IMR-90 (cell line): ENCODE measurements around the gene CPLX3. TPM values are rescaled to one million over a fixed set of nuclear protein-coding genes. Genes with fewer than 3 reads are reported as not detected.

Experiments used
- ATAC-seq: fragments of 200-7000 bp; cut with Tn5 transposase; 2 replicates; pipeline ENCODE4 v1.9.1; 2020; ENCODE audit warnings: low read depth, mild to moderate bottlenecking, moderate library complexity
- BruUV-seq: library from RNA; stranded (reverse); fragments of 400-500 nt; replicated peaks from 2 replicates; lab custom pipeline; 2021; lab: Mats Ljungman, UMichigan
- CTCF ChIA-PET: fragments of 300-600 bp; formaldehyde crosslinking; extraction: SDS; loops from one replicate; lab custom pipeline; 2021; ENCODE audit warnings: antibody characterized with exemption; lab: Yijun Ruan, JAX
- POLR2A ChIA-PET: fragments of 300-600 bp; sonication (Branson Sonifier 250); formaldehyde crosslinking; loops from one replicate; lab custom pipeline; 2022; ENCODE audit warnings: antibody characterized with exemption; ENCODE audit not compliant: unreplicated experiment; lab: Charles Lee
- DNase-seq: peaks from one replicate; pipeline ENCODE4 v3.0.0; 2013
- H2AFZ ChIP-seq: replicated peaks from 2 replicates; pipeline ENCODE3; 2013; ENCODE audit warnings: low read length, mild to moderate bottlenecking; ENCODE audit not compliant: poor library complexity
- H2AK5ac ChIP-seq: 2 replicates; pipeline ENCODE4 v1.6.1; 2013; ENCODE audit warnings: low read depth, low read length, inconsistent platforms
- H2AK9ac ChIP-seq: replicated peaks from 2 replicates; pipeline ENCODE3; 2013; ENCODE audit warnings: mild to moderate bottlenecking, low read depth, low read length, moderate library complexity; ENCODE audit not compliant: poor library complexity
- H2BK120ac ChIP-seq: 2 replicates; pipeline ENCODE4 v1.6.1; 2013; ENCODE audit warnings: low read depth, low read length, inconsistent platforms
- H2BK15ac ChIP-seq: 3 replicates; pipeline ENCODE4 v1.6.1; 2013; ENCODE audit warnings: low read depth, low read length, inconsistent platforms
- H2BK20ac ChIP-seq: 2 replicates; pipeline ENCODE4 v1.6.1; 2013; ENCODE audit warnings: low read depth, mild to moderate bottlenecking, inconsistent platforms, low read length, moderate library complexity
- H2BK5ac ChIP-seq: 2 replicates; pipeline ENCODE4 v1.6.1; 2013; ENCODE audit warnings: mild to moderate bottlenecking, low read depth, low read length, inconsistent platforms; ENCODE audit not compliant: poor library complexity, severe bottlenecking
- H3K14ac ChIP-seq: replicated peaks from 2 replicates; pipeline ENCODE4 v1.6.1; 2013; ENCODE audit warnings: low read depth, low read length, inconsistent platforms
- H3K18ac ChIP-seq: 2 replicates; pipeline ENCODE4 v1.6.1; 2013; ENCODE audit warnings: low read depth, low read length, control low read depth
- H3K23ac ChIP-seq: 2 replicates; pipeline ENCODE4 v1.6.1; 2013; ENCODE audit warnings: low read depth, low read length, inconsistent platforms
- H3K27ac ChIP-seq: 2 replicates; pipeline ENCODE4 v1.5.1; 2013; ENCODE audit warnings: mild to moderate bottlenecking, control low read depth, low read length; ENCODE audit not compliant: insufficient read depth
- H3K27me3 ChIP-seq: 2 replicates; pipeline ENCODE4 v1.6.1; 2013; ENCODE audit warnings: low read length; ENCODE audit not compliant: control insufficient read depth, insufficient read depth
- H3K36me3 ChIP-seq: 2 replicates; pipeline ENCODE4 v1.6.1; 2013; ENCODE audit warnings: low read length, mixed read lengths; ENCODE audit not compliant: control insufficient read depth, insufficient read depth
- H3K4ac ChIP-seq: 2 replicates; pipeline ENCODE4 v1.6.1; 2013; ENCODE audit warnings: low read depth, low read length, inconsistent platforms
- H3K4me1 ChIP-seq: 2 replicates; pipeline ENCODE4 v1.6.1; 2013; ENCODE audit warnings: low read length, mixed read lengths; ENCODE audit not compliant: control insufficient read depth, insufficient read depth
- H3K4me2 ChIP-seq: 2 replicates; pipeline ENCODE4 v1.6.1; 2013; ENCODE audit warnings: low read depth, mild to moderate bottlenecking, control low read depth, low read length, moderate library complexity
- H3K4me3 ChIP-seq: 2 replicates; pipeline ENCODE4 v1.5.1; 2013; ENCODE audit warnings: low read depth, mild to moderate bottlenecking, control low read depth, low read length, moderate library complexity; ENCODE audit not compliant: insufficient read depth
- H3K56ac ChIP-seq: 2 replicates; pipeline ENCODE4 v1.6.1; 2013; ENCODE audit warnings: low read length, inconsistent platforms; ENCODE audit not compliant: insufficient read depth; ENCODE audit errors: extremely low read depth
- H3K79me1 ChIP-seq, 2 experiments: 2 replicates each; pipeline ENCODE4 v1.6.1; 2013; ENCODE audit warnings: low read length in 2 of 2, inconsistent platforms in 1 of 2, low read depth in 1 of 2
- H3K9ac ChIP-seq: 2 replicates; pipeline ENCODE4 v1.6.1; 2013; ENCODE audit warnings: low read depth, low read length, control low read depth
- H3K9me1 ChIP-seq: 2 replicates; pipeline ENCODE4 v1.6.1; 2013; ENCODE audit warnings: low read length, inconsistent platforms; ENCODE audit not compliant: insufficient read depth
- H3K9me3 ChIP-seq: 2 replicates; pipeline ENCODE4 v1.6.1; 2013; ENCODE audit warnings: low read length; ENCODE audit not compliant: control insufficient read depth, insufficient read depth
- H4K20me1 ChIP-seq: 2 replicates; pipeline ENCODE4 v1.6.1; 2013; ENCODE audit warnings: low read length, inconsistent platforms; ENCODE audit not compliant: insufficient read depth
- H4K5ac ChIP-seq: 2 replicates; pipeline ENCODE4 v1.6.1; 2013; ENCODE audit warnings: mild to moderate bottlenecking, low read depth, low read length, control low read depth
- H4K8ac ChIP-seq, 2 experiments: 2 replicates each; pipeline ENCODE4 v1.6.1; 2013; ENCODE audit warnings: low read depth in 2 of 2, low read length in 2 of 2, control low read depth in 1 of 2, inconsistent platforms in 1 of 2
- H4K91ac ChIP-seq: 2 replicates; pipeline ENCODE4 v1.6.1; 2013; ENCODE audit warnings: low read depth, low read length, inconsistent platforms; ENCODE audit not compliant: insufficient read depth
- CHD1 ChIP-seq: IDR thresholded peaks from 2 replicates; pipeline ENCODE4 v1.6.1; 2012; ENCODE audit warnings: low read depth, low read length, improper control_type of control experiment
- POLR2A ChIP-seq: IDR thresholded peaks from 2 replicates; pipeline ENCODE4 v1.6.1; 2012; ENCODE audit warnings: mild to moderate bottlenecking, low read depth, low read length
- RFX5 ChIP-seq: IDR thresholded peaks from 2 replicates; pipeline ENCODE4 v1.8.0; 2012; ENCODE audit warnings: low read depth, mild to moderate bottlenecking, low read length, moderate library complexity
- WGBS, 2 experiments: methylation state at CpG; one replicate each; pipeline versions ENCODE4 v1.1.5 to v1.1.7; 2013; ENCODE audit warnings: missing lambda C conversion rate in 2 of 2; ENCODE audit not compliant: insufficient read length in 1 of 2; ENCODE audit errors: extremely low coverage in 2 of 2; 5-methylcytosine and 5-hydroxymethylcytosine counted together
- dilution Hi-C: fragments of 300-500 bp; cut with HindIII; formaldehyde crosslinking; loops from one replicate; pipeline ENCODE4 v1.14.3; 2018; ENCODE audit warnings: low sequenced_read_pairs; ENCODE audit not compliant: unreplicated experiment
- in situ Hi-C: fragments of 300-500 bp; cut with MboI; formaldehyde crosslinking; loops from 3 replicates; pipeline ENCODE4 v1.14.3; 2019; ENCODE audit warnings: low sequenced_read_pairs, inconsistent platforms, mixed read lengths
- intact Hi-C: fragments of 100-400 bp; cut with micrococcal nuclease; formaldehyde crosslinking; loops from 2 replicates; pipeline ENCODE4 v1.10.0; 2022
- polyA plus RNA-seq, 3 experiments: library from polyadenylated mRNA; depleted of rRNA; stranded (reverse); fragments of >200 nt; gene quantifications; 2 replicates each; pipeline ENCODE4 v1.2.3, GENCODE V29; 2012; ENCODE audit warnings: low replicate concordance in 1 of 3
- total RNA-seq: library from RNA; depleted of rRNA; stranded (reverse); fragments of >200 nt; gene quantifications from 2 replicates; pipeline ENCODE4 v1.2.3, GENCODE V29; 2012

The CPLX3 gene
- total and polyA plus RNA-seq, 2 of the 4 experiments (the other 2 are of a cell fraction): not detected

GRCh38 chr15:74850393-74850792, 24.0 kb downstream of the CPLX3 start:
- WGBS, 2 experiments: 93% methylated on average over 3 of the region's 4 CpGs; no CpG with 5 or more reads in 1 of the 2 experiments
- Histone ChIP-seq H3K9me3 (no peaks in the 10 kb centered on the region), H3K4me1 (no peaks in the 10 kb centered on the region), H3K23ac (no peak overlapping the region), H3K27ac (no peak overlapping the region), H3K79me1 (peaks cover 0 to 14% of the 10 kb centered on the region in 2 experiments; a peak in 1 of 4 replicates), H3K27me3 (no peaks in the 10 kb centered on the region), H2BK5ac (no peak overlapping the region), H2AK9ac (peak overlapping the region; percentile 28), H2AFZ (no peak overlapping the region), H4K5ac (no peak overlapping the region), H2BK20ac (no peak overlapping the region), H3K4me3 (no peak overlapping the region), H4K8ac (no peak overlapping the region), H3K14ac (no peak overlapping the region), H3K9me1 (no peaks in the 10 kb centered on the region), H3K9ac (no peak overlapping the region), H3K4ac (no peak overlapping the region), H2BK120ac (no peak overlapping the region), H4K20me1 (peaks cover 12% of the 10 kb centered on the region), H3K36me3 (peaks cover 60% of the 10 kb centered on the region), H3K56ac (no peak overlapping the region), H3K4me2 (no peak overlapping the region), H2AK5ac (no peak overlapping the region), H3K18ac (no peak overlapping the region), H2BK15ac (no peak overlapping the region), H4K91ac (no peak overlapping the region)
- intact Hi-C loops (no loop called here), in situ Hi-C loops (no loop called here), dilution Hi-C loops (no loop called here)
- ATAC-seq: no peak
- TF ChIP-seq POLR2A (no peak), RFX5 (no peak), CHD1 (no peak)
- DNase-seq: no peak
- ChIA-PET CTCF (no interaction called here), POLR2A (no interaction called here)
- no TSS peak for BruUV-seq
